ENCODE results near the gene NDUFB7. TPM values are rescaled to one million over a fixed set of nuclear protein-coding genes. Genes with fewer than 3 reads are reported as not detected.

Gene NDUFB7
- total and polyA plus RNA-seq, 4 donors: 105 to 415 (median 300) TPM

- H3K27ac ChIP-seq (ENCODE audit: low read depth in 1 of 2, low read length in 1 of 2): peak overlapping the region; percentile 85 to 87
- WGBS, 2 donors: 93 to 97% methylated on average over 22 of the region's 22 CpGs
- no peak for TF ChIP-seq CTCF (IDR thresholded peaks at IDR 0.05; ENCODE audit: control extremely low read depth, extremely low read depth)
- no peaks in the 10 kb centered on the region for H3K27me3 ChIP-seq (ENCODE audit: control insufficient read depth in 3 of 3, insufficient read depth in 3 of 3, low read length in 2 of 3)
- no peak for ATAC-seq (ENCODE audit: insufficient read depth, low FRiP score)
- no peak overlapping the region for H3K9ac ChIP-seq (ENCODE audit: insufficient read depth in 1 of 2, low read length in 2 of 2)
- H3K4me1 ChIP-seq (ENCODE audit: control insufficient read depth in 5 of 5, insufficient read depth in 5 of 5, low read length in 5 of 5): peaks cover 0 to 23% (median 7%) of the 10 kb centered on the region in 5 donors
- H3K36me3 ChIP-seq (ENCODE audit: control insufficient read depth in 4 of 4, insufficient read depth in 4 of 4, low read length in 4 of 4): peaks cover 15 to 22% (median 20%) of the 10 kb centered on the region in 4 donors
- H3K9me3 ChIP-seq (ENCODE audit: control insufficient read depth in 4 of 4, insufficient read depth in 3 of 4, low read length in 3 of 4): no peaks in the 10 kb centered on the region
- no peak for DNase-seq
- no peak overlapping the region for H3K4me3 ChIP-seq
These were observed 52.5 kb downstream of the NDUFB7 start for GRCh38 chr19:14519245-14519859.

GRCh38 chr19:14517840-14518505 is 53.9 kb downstream of the NDUFB7 start, which contains the start of gene DNAJB1:
TSS of gene DNAJB1 (minus strand) at chr19:14518397. CDS start at chr19:14518349, 48 bp downstream.
- WGBS, 2 donors: 0% methylated on average over 46 to 82 of the region's 82 CpGs
- ATAC-seq (ENCODE audit: insufficient read depth, low FRiP score): peak; percentile 80
- Histone ChIP-seq H3K9me3 (ENCODE audit: control insufficient read depth in 4 of 4, insufficient read depth in 3 of 4, low read length in 3 of 4) (no peaks in the 10 kb centered on the region), H3K27ac (ENCODE audit: low read depth in 1 of 2, low read length in 1 of 2) (peak within 1 kb of the TSS; percentile 98 to 99), H3K9ac (ENCODE audit: insufficient read depth in 1 of 2, low read length in 2 of 2) (peak within 1 kb of the TSS; percentile 91 to 94), H3K36me3 (ENCODE audit: control insufficient read depth in 4 of 4, insufficient read depth in 4 of 4, low read length in 4 of 4) (peaks cover 17 to 28% (median 23%) of the 10 kb centered on the region in 4 donors), H3K4me3 (peak within 1 kb of the TSS; percentile 74), H3K4me1 (ENCODE audit: control insufficient read depth in 5 of 5, insufficient read depth in 5 of 5, low read length in 5 of 5) (peaks cover 0 to 23% (median 11%) of the 10 kb centered on the region in 5 donors), H3K27me3 (ENCODE audit: control insufficient read depth in 3 of 3, insufficient read depth in 3 of 3, low read length in 2 of 3) (no peaks in the 10 kb centered on the region)
- DNase-seq: peak; percentile 77 to 97 (median 86)
- TF ChIP-seq CTCF (IDR thresholded peaks at IDR 0.05; ENCODE audit: control extremely low read depth, extremely low read depth): no peak

- Histone ChIP-seq H3K27ac (ENCODE audit: low read depth in 1 of 2, low read length in 1 of 2) (peak overlapping the region; percentile 98 to 99), H3K9me3 (ENCODE audit: control insufficient read depth in 4 of 4, insufficient read depth in 3 of 4, low read length in 3 of 4) (no peaks in the 10 kb centered on the region), H3K27me3 (ENCODE audit: control insufficient read depth in 3 of 3, insufficient read depth in 3 of 3, low read length in 2 of 3) (no peaks in the 10 kb centered on the region), H3K4me3 (peak overlapping the region; percentile 74), H3K9ac (ENCODE audit: insufficient read depth in 1 of 2, low read length in 2 of 2) (peak overlapping the region; percentile 46 to 88), H3K36me3 (ENCODE audit: control insufficient read depth in 4 of 4, insufficient read depth in 4 of 4, low read length in 4 of 4) (peaks cover 17 to 28% (median 23%) of the 10 kb centered on the region in 4 donors), H3K4me1 (ENCODE audit: control insufficient read depth in 5 of 5, insufficient read depth in 5 of 5, low read length in 5 of 5) (peaks cover 0 to 23% (median 11%) of the 10 kb centered on the region in 5 donors)
- TF ChIP-seq CTCF (IDR thresholded peaks at IDR 0.05; ENCODE audit: control extremely low read depth, extremely low read depth): no peak
- 0 to 1% methylated on average over 25 to 32 of the region's 32 CpGs for WGBS, 2 donors
- no peak for ATAC-seq (ENCODE audit: insufficient read depth, low FRiP score)
- DNase-seq: no peak
These were observed 54.4 kb downstream of the NDUFB7 start for GRCh38 chr19:14517446-14517839.
